HepG2 (cell line): ENCODE measurements around the gene SRRM2. TPM values are rescaled to one million over a fixed set of nuclear protein-coding genes. Genes with fewer than 3 reads are reported as not detected.

Experiments
- FOSL1 ChIP-seq: sonication (generic); formaldehyde crosslinking; IDR thresholded peaks from 2 replicates; pipeline ENCODE4 v1.9.0; 2021; ENCODE audit warnings: missing genetic modification reagents, borderline replicate concordance
- HDAC2 ChIP-seq: sonication (generic); formaldehyde crosslinking; IDR thresholded peaks from 2 replicates; pipeline ENCODE4 v1.4.0; 2020; ENCODE audit warnings: missing genetic modification reagents
- HNRNPUL1 ChIP-seq: fragments of 200-400 bp; formaldehyde crosslinking; IDR thresholded peaks from 2 replicates; pipeline ENCODE4 v1.6.1; 2017; ENCODE audit warnings: low read depth, mild to moderate bottlenecking, low read length, moderate library complexity
- IKZF5 ChIP-seq: IDR thresholded peaks from 2 replicates; pipeline ENCODE4 v1.6.1; 2018; ENCODE audit warnings: missing genetic modification reagents, mild to moderate bottlenecking, missing compliant biosample characterization
- LCORL ChIP-seq, 2 experiments: fragments of 450-650 bp in 1 of 2; sonication (generic) in 1 of 2; formaldehyde crosslinking in 1 of 2; IDR thresholded peaks; 2 replicates each; pipeline versions ENCODE4 v1.5.0 to v1.6.1; 2017 to 2020; ENCODE audit warnings: antibody characterized with exemption in 1 of 2, missing genetic modification reagents in 1 of 2
- MBNL3 ChIP-seq: fragments of 250-450 bp; sonication (Bioruptor Pico); conservative IDR thresholded peaks from 2 replicates; pipeline ENCODE4 v1.8.0; 2022; ENCODE audit warnings: mild to moderate bottlenecking, inconsistent platforms
- MYNN ChIP-seq: sonication (generic); formaldehyde crosslinking; IDR thresholded peaks from 2 replicates; pipeline ENCODE4 v1.4.0; 2020; ENCODE audit warnings: mild to moderate bottlenecking, low read depth, missing genetic modification reagents
- NFE2 ChIP-seq: sonication (generic); formaldehyde crosslinking; IDR thresholded peaks from 2 replicates; pipeline ENCODE4 v1.4.0; 2020; ENCODE audit warnings: missing genetic modification reagents
- NFRKB ChIP-seq: fragments of 450-650 bp; IDR thresholded peaks from 2 replicates; pipeline ENCODE4 v1.6.1; 2017
- PCBP2 ChIP-seq: fragments of 200-400 bp; formaldehyde crosslinking; optimal IDR thresholded peaks from 2 replicates; pipeline ENCODE3; 2018; ENCODE audit warnings: low read length, low read depth; ENCODE audit not compliant: poor library complexity, severe bottlenecking
- SP1 ChIP-seq, 2 experiments: fragments of 450-650 bp in 1 of 2; sonication (generic) in 1 of 2; formaldehyde crosslinking in 1 of 2; IDR thresholded peaks; 2 replicates each; pipeline versions ENCODE4 v1.4.0 to v1.6.1; 2016 to 2020; ENCODE audit warnings: missing genetic modification reagents in 1 of 2
- TCF7L2 ChIP-seq: IDR thresholded peaks from 2 replicates; pipeline ENCODE4 v1.6.1; 2011; ENCODE audit warnings: mild to moderate bottlenecking, low read depth, low read length, moderate library complexity
- TRIM22 ChIP-seq: fragments of 450-650 bp; IDR thresholded peaks from 2 replicates; pipeline ENCODE4 v1.6.1; 2017
- ZKSCAN1 ChIP-seq: fragments of 150-350 bp; IDR thresholded peaks from 2 replicates; pipeline ENCODE4 v1.6.1; 2014; ENCODE audit warnings: low read length
- ZNF160 ChIP-seq: sonication (generic); formaldehyde crosslinking; IDR thresholded peaks from 2 replicates; pipeline ENCODE4 v1.8.0; 2022; ENCODE audit warnings: mild to moderate bottlenecking, inconsistent platforms, missing genetic modification reagents
- ZNF205 ChIP-seq: IDR thresholded peaks from 2 replicates; pipeline ENCODE4 v1.6.1; 2018; ENCODE audit warnings: missing biosample characterization, missing genetic modification reagents
- ZNF331 ChIP-seq: sonication (generic); formaldehyde crosslinking; IDR thresholded peaks from 2 replicates; pipeline ENCODE4 v1.4.0; 2020; ENCODE audit warnings: missing genetic modification reagents
- ZNF530 ChIP-seq: sonication (generic); formaldehyde crosslinking; IDR thresholded peaks from 2 replicates; pipeline ENCODE4 v1.5.0; 2020; ENCODE audit warnings: low read depth, mild to moderate bottlenecking, missing genetic modification reagents
- ZNF563 ChIP-seq: sonication (generic); formaldehyde crosslinking; IDR thresholded peaks from 2 replicates; pipeline ENCODE4 v1.8.0; 2022; ENCODE audit warnings: mild to moderate bottlenecking, moderate library complexity, missing genetic modification reagents
- ZNF574 ChIP-seq: sonication (generic); formaldehyde crosslinking; IDR thresholded peaks from 2 replicates; pipeline ENCODE4 v1.4.0; 2020; ENCODE audit warnings: missing genetic modification reagents
- ZNF629 ChIP-seq: sonication (generic); formaldehyde crosslinking; conservative IDR thresholded peaks from 2 replicates; pipeline ENCODE4 v1.5.0; 2020; ENCODE audit warnings: missing genetic modification reagents
- ZNF720 ChIP-seq: sonication (generic); formaldehyde crosslinking; IDR thresholded peaks from 2 replicates; pipeline ENCODE4 v1.4.0; 2020; ENCODE audit warnings: missing genetic modification reagents
- ZNF724P ChIP-seq: sonication (generic); formaldehyde crosslinking; IDR thresholded peaks from 2 replicates; pipeline ENCODE4 v1.8.0; 2022; ENCODE audit warnings: missing genetic modification reagents, borderline replicate concordance
- ZNF878 ChIP-seq: sonication (generic); formaldehyde crosslinking; IDR thresholded peaks from 2 replicates; pipeline ENCODE4 v1.8.1; 2023; ENCODE audit warnings: mild to moderate bottlenecking, missing genetic modification reagents, moderate library complexity
- ZNF879 ChIP-seq: sonication (generic); formaldehyde crosslinking; IDR thresholded peaks from 2 replicates; pipeline ENCODE4 v1.8.1; 2023; ENCODE audit warnings: missing genetic modification reagents
- ZSCAN25 ChIP-seq: sonication (generic); formaldehyde crosslinking; IDR thresholded peaks from 2 replicates; pipeline ENCODE4 v1.8.0; 2022; ENCODE audit warnings: mild to moderate bottlenecking, missing genetic modification reagents
- polyA plus RNA-seq, 8 experiments: library from polyadenylated mRNA; depleted of rRNA in 3 of 8; stranded (reverse) in 7 of 8; unstranded in 1 of 8; fragments of >200 nt; fragmentation: Illumina TruSeq in 4 of 8; extraction: Trizol in 4 of 8; gene quantifications; 2 replicates each; pipeline versions ENCODE4 v1.2.1 to v1.2.3, GENCODE V29; 2011 to 2016; ENCODE audit warnings: low read depth in 4 of 8, missing spikeins in 1 of 8, mixed read lengths in 1 of 8; ENCODE audit not compliant: insufficient read depth in 1 of 8
- total RNA-seq, 5 experiments: library from RNA; depleted of rRNA; stranded (reverse); fragments of >200 nt; fragmentation: Illumina TruSeq; extraction: Trizol; gene quantifications; 2 replicates each; pipeline ENCODE4 v1.2.3, GENCODE V29; 2016; ENCODE audit warnings: low read depth in 1 of 5

SRRM2 gene
- total and polyA plus RNA-seq, 2 of the 13 experiments (the other 11 are each of a cell fraction or from before 2014, with no cell fraction given) = 50.4 to 112 TPM

- no peak for TF ChIP-seq ZSCAN25
- TF ChIP-seq TCF7L2 = no peak
- TF ChIP-seq ZNF160 (CRISPR knock-in tag) = no peak
- TF ChIP-seq ZNF563 (CRISPR knock-in tag) = no peak
- 0 out of 2 replicates have a peak, but pooled peaks have one; percentile 30 for TF ChIP-seq IKZF5 (CRISPR knock-in tag)
- 0 out of 2 replicates have a peak, but pooled peaks have one; percentile 12 for TF ChIP-seq ZNF629 (CRISPR knock-in tag)
- TF ChIP-seq ZNF720 = no peak
- no peak for TF ChIP-seq LCORL (IDR thresholded peaks at IDR 0.05)
- TF ChIP-seq LCORL (CRISPR knock-in tag; IDR thresholded peaks at IDR 0.05) = no peak
- TF ChIP-seq ZNF574 (CRISPR knock-in tag) = no peak
- no peak for TF ChIP-seq MYNN (CRISPR knock-in tag)
- no peak for TF ChIP-seq ZNF879
- TF ChIP-seq ZNF331 (CRISPR knock-in tag) = no peak
- TF ChIP-seq PCBP2 = no peak
- no peak for TF ChIP-seq TRIM22
- TF ChIP-seq NFE2 (CRISPR knock-in tag) = no peak
- TF ChIP-seq ZNF205 (CRISPR knock-in tag) = no peak
- TF ChIP-seq ZNF530 (CRISPR knock-in tag) = no peak
- no peak for TF ChIP-seq FOSL1 (CRISPR knock-in tag)
- TF ChIP-seq ZKSCAN1 = no peak
- TF ChIP-seq ZNF724P (CRISPR knock-in tag) = no peak
- TF ChIP-seq MBNL3 (CRISPR knock-in tag) = no peak
- TF ChIP-seq NFRKB = no peak
- TF ChIP-seq HDAC2 = peak; percentile 28; the same call in 1 of the 2 replicates
- no peak for TF ChIP-seq HNRNPUL1
- no peak for TF ChIP-seq ZNF878
- TF ChIP-seq SP1 (IDR thresholded peaks at IDR 0.05) = no peak
- no peak for TF ChIP-seq SP1 (CRISPR knock-in tag; IDR thresholded peaks at IDR 0.05)
Observed at GRCh38 chr16:2739625-2740430, 12.6 kb upstream of the SRRM2 start (continued).
